GM19455 (cell line): Measurements from ENCODE around the gene PRSS53.

Experiments used
- ATAC-seq: cut with Tn5 transposase; IDR thresholded peaks from one replicate; pipeline ENCODE4 v1.9.1; 2021; ENCODE audit not compliant: unreplicated experiment

The PRSS53 gene

GRCh38 chr16:31094424-31095120, 5.8 kb upstream of the PRSS53 start, which contains the start of gene VKORC1:
TSS of gene VKORC1 (minus strand) at chr16:31094797. CDS start at chr16:31094729, 68 bp downstream.
- ATAC-seq, result peak; percentile 79

- ATAC-seq, result no peak
These were observed 5.3 kb upstream of the PRSS53 start for GRCh38 chr16:31094088-31094423.

- ATAC-seq, result no peak
These were observed 4.5 kb upstream of the PRSS53 start for GRCh38 chr16:31093132-31093703.

GRCh38 chr16:31092330-31092729, 3.6 kb upstream of the PRSS53 start:
- no peak for ATAC-seq

- no peak for ATAC-seq
These were observed 1.8 kb upstream of the PRSS53 start for GRCh38 chr16:31090540-31090939.

- no peak for ATAC-seq
These were observed 456 bp upstream of the PRSS53 start for GRCh38 chr16:31089199-31089598.

GRCh38 chr16:31087971-31088370, 772 bp downstream of the PRSS53 start:
- ATAC-seq, result no peak

GRCh38 chr16:31087481-31087880, 1.3 kb downstream of the PRSS53 start:
- no peak for ATAC-seq

GRCh38 chr16:31086629-31086906, 2.2 kb downstream of the PRSS53 start:
- no peak for ATAC-seq

GRCh38 chr16:31085873-31086628, 2.7 kb downstream of the PRSS53 start:
- no peak for ATAC-seq

GRCh38 chr16:31085411-31085810, 3.3 kb downstream of the PRSS53 start:
- ATAC-seq, result no peak

GRCh38 chr16:31084584-31085302, 4.0 kb downstream of the PRSS53 start:
- no peak for ATAC-seq

- ATAC-seq, result no peak
These were observed 4.8 kb downstream of the PRSS53 start for GRCh38 chr16:31083981-31084380.

- no peak for ATAC-seq
These were observed 5.2 kb downstream of the PRSS53 start for GRCh38 chr16:31083556-31083955.

- no peak for ATAC-seq
These were observed 5.7 kb downstream of the PRSS53 start for GRCh38 chr16:31083081-31083480.

- ATAC-seq, result no peak
These were observed 6.2 kb downstream of the PRSS53 start for GRCh38 chr16:31082368-31083045.

- ATAC-seq, result no peak
These were observed 7.1 kb downstream of the PRSS53 start for GRCh38 chr16:31081428-31082351.

GRCh38 chr16:31080756-31081419, 7.9 kb downstream of the PRSS53 start:
- no peak for ATAC-seq

- no peak for ATAC-seq
These were observed 8.6 kb downstream of the PRSS53 start for GRCh38 chr16:31080035-31080629.
